Measurements from ENCODE around the gene CAPZB. TPM values are rescaled to one million over a fixed set of nuclear protein-coding genes. Genes with fewer than 3 reads are reported as not detected.

Gene CAPZB
- total and polyA plus RNA-seq, 2 donors (not counting 3 experiments of a cell fraction or from before 2014, with no cell fraction given): 196 to 347 TPM

DNA sequence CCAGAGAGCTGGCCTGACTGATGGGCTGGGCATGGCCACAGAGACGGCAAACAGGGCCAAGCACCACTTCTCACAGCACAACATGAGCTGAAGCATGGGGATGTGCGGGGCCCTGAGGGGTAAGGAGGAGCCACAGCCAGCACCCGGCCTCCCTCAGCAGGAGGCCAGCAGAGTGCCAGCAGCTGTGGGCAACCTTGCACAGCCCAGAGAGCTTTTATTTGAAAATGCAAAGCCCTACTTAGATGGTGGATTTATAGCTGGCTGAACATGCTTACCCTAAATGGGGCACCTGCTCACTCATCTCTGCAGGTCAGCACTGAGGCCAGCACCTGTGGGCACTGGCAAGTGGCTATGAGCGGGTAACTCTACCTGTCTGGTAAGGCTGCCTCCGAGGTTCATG is 129.1 kb downstream of the CAPZB start:
- H2AFZ ChIP-seq (ENCODE audit: low read depth, low read length): no peak overlapping the region
- dilution Hi-C loops (cut with MboI; ENCODE audit: extremely low pct_ligation_motif_present, low sequenced_read_pairs) (no loop called here), intact Hi-C loops (cut with micrococcal nuclease) (no loop called here)
- POLR2A ChIA-PET: no interaction called here
- no peaks in the 10 kb centered on the region for H4K20me1 ChIP-seq (replicated peaks; ENCODE audit: control insufficient read depth, extremely low read depth, insufficient read depth, low read length)
- BruUV-seq (replicated peaks): no TSS peak
- H3K9me1 ChIP-seq (replicated peaks; ENCODE audit: control insufficient read depth, extremely low read depth, insufficient read depth, low read length): no peaks in the 10 kb centered on the region
- H3K4me3 ChIP-seq (replicated peaks in 1 of 3; ENCODE audit: insufficient read depth in 1 of 3, low read depth in 1 of 3, low read length in 3 of 3): no peak overlapping the region
- FAIRE-seq (no peak), DNase-seq (ENCODE audit: low read depth, low spot score) (no peak)
- no peaks in the 10 kb centered on the region for H3K27me3 ChIP-seq (ENCODE audit: control insufficient read depth in 2 of 2, insufficient read depth in 2 of 2, low read length in 2 of 2)
- H3K79me2 ChIP-seq (ENCODE audit: control insufficient read depth, insufficient read depth, low read length): peaks cover 4% of the 10 kb centered on the region
- CTCF ChIA-PET: interaction anchor here (1.3 kb wide), 1 partner anchor 306 kb away, joined by 4 read pairs; no protein-coding TSS in a partner anchor
- H3K4me2 ChIP-seq (ENCODE audit: insufficient read depth, low read length): no peak overlapping the region
- no peaks in the 10 kb centered on the region for H3K4me1 ChIP-seq (ENCODE audit: control insufficient read depth, extremely low read depth, insufficient read depth, low read length)
- no peaks in the 10 kb centered on the region for H3K9me3 ChIP-seq (replicated peaks; ENCODE audit: control insufficient read depth, insufficient read depth, low read length)
- H3K36me3 ChIP-seq (ENCODE audit: control insufficient read depth in 2 of 2, extremely low read depth in 1 of 2, insufficient read depth in 2 of 2, low read length in 2 of 2): peaks cover 4 to 42% of the 10 kb centered on the region in 2 experiments
- no peak overlapping the region for H3K27ac ChIP-seq (ENCODE audit: insufficient read depth, low read depth, low read length)
- TF ChIP-seq POLR2AphosphoS5 (IDR thresholded peaks at IDR 0.05; ENCODE audit: insufficient read depth, low read depth, low read length) (no peak), POLR2A (IDR thresholded peaks at IDR 0.05; ENCODE audit: low read depth, low read length) (no peak), JUN (IDR thresholded peaks at IDR 0.05; ENCODE audit: borderline replicate concordance, insufficient read depth, insufficient read length, low read depth) (no peak), CTCF (IDR thresholded peaks at IDR 0.05; ENCODE audit: extremely low read depth in 1 of 2, insufficient read depth in 1 of 2, low read depth in 1 of 2, low read length in 2 of 2) (no peak), GATA2 (IDR thresholded peaks at IDR 0.05; ENCODE audit: insufficient read depth, insufficient read length, low read depth, low read length) (no peak), FOS (IDR thresholded peaks at IDR 0.05; ENCODE audit: borderline replicate concordance, insufficient read depth, low read length) (no peak), MAX (IDR thresholded peaks at IDR 0.05; ENCODE audit: insufficient read depth, insufficient read length) (no peak), EZH2 (IDR thresholded peaks at IDR 0.05; ENCODE audit: borderline replicate concordance, low read depth, low read length, severe bottlenecking) (no peak), MYC (IDR thresholded peaks at IDR 0.05; ENCODE audit: low read depth, low read length) (no peak)
- no peak overlapping the region for H3K9ac ChIP-seq (replicated peaks; ENCODE audit: extremely low read depth, insufficient read depth, low read length)
